ENCODE measurements around the gene CBARP.

The CBARP gene

GRCh38 chr19:1274852-1275259, 37.1 kb upstream of the CBARP start:
- H3K4me1 ChIP-seq (ENCODE audit: insufficient read depth, low read length), result peaks cover 13% of the 10 kb centered on the region
- peak overlapping the region; percentile 90 for H3K4me3 ChIP-seq (ENCODE audit: low read length)
- H3K9ac ChIP-seq (ENCODE audit: low read depth, low read length), result peak overlapping the region; percentile 100
- H3K9me3 ChIP-seq (ENCODE audit: insufficient read depth, low read depth, low read length), result no peaks in the 10 kb centered on the region
- 42% methylated on average over 44 of the region's 44 CpGs for WGBS
- no peaks in the 10 kb centered on the region for H3K27me3 ChIP-seq (ENCODE audit: insufficient read depth, low read length)
- peaks cover 65% of the 10 kb centered on the region for H3K36me3 ChIP-seq (ENCODE audit: insufficient read depth, low read length)
- H3K27ac ChIP-seq (ENCODE audit: low read depth, low read length), result peak overlapping the region; percentile 100

DNA sequence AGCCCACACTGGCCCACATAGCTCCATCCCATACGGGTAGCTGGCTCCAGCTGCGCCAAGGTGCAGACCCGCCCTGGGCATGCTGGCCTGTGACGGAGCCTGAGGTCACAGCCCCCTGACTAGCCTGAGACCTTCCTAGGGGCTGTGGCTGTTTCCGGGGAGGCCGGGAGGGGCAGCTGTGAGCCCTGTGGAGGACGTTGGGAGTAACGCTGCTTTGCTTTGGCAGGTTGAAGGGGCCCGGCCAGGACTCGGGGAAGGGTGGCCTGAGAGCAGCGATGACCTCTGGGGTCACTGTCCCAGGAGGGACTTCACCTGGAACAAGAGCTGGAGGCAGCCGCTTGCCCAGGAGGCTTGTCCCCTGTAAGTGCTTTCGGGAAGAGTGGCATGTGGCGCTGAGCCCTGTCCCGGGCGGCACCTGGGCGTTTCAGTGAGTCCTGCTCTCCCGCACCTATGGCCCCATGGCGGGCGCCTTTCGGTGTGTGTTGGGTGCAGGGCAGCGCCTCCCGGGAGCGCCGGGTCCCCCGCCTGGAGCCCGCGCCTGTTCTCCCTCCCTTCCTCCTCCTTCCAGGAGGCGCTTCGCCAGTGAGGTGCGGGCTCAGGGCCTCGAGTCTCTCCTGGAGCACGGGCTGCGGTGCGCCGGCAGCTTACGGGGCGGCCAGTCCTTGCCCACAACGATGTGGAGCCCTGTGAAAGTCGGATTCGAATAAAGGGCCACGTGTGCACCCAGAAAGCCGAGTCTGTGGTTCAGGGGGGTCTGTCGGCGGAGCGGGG, 36.5 kb upstream of the CBARP start:
- H3K4me1 ChIP-seq (ENCODE audit: insufficient read depth, low read length), result peaks cover 13% of the 10 kb centered on the region
- 87% methylated on average over 46 of the region's 46 CpGs for WGBS
- H3K9me3 ChIP-seq (ENCODE audit: insufficient read depth, low read depth, low read length), result no peaks in the 10 kb centered on the region
- H3K4me3 ChIP-seq (ENCODE audit: low read length), result peak overlapping the region; percentile 90
- peaks cover 61% of the 10 kb centered on the region for H3K36me3 ChIP-seq (ENCODE audit: insufficient read depth, low read length)
- H3K9ac ChIP-seq (ENCODE audit: low read depth, low read length), result peak overlapping the region; percentile 100
- peak overlapping the region; percentile 100 for H3K27ac ChIP-seq (ENCODE audit: low read depth, low read length)
- no peaks in the 10 kb centered on the region for H3K27me3 ChIP-seq (ENCODE audit: insufficient read depth, low read length)

DNA sequence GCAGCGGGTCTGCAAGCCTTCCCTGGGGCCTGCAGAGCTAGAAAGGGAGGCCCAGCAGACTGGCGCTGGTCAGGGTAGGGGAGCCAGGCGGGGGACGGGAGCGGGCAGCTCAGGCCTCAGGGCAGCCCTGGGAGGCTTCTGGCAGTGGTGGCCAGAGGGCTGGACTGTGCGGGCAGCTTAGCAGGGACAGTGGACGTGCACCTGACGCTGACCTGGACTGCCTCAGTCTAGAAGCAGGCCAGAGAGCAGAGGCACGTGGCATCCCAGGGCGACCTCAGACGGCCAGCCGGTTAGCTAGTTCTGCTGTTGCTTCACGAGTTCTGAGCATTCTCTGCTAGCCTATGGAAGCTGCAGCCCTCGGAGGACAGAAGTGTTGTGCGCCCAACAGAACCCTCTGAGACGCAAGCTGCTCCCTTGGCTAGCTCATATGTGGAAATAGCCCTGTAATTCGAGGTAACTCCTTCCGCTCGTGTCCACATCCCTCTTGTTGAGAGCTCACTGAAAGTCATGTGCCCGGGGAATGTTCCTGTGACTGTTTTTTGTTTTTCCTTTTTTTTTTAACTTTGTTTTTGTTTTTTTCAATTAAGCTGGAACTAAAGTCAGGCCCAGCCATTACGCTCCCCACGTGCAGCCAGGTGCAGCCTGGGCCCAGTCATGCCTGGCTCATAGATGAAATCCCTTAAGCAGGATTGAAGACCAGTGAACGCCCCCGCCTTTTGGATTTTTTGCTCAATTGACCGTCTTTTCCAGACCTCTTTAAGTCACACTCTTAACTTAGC, 35.6 kb upstream of the CBARP start:
- Histone ChIP-seq H3K9me3 (ENCODE audit: insufficient read depth, low read depth, low read length) (no peaks in the 10 kb centered on the region), H3K4me3 (ENCODE audit: low read length) (no peak overlapping the region), H3K36me3 (ENCODE audit: insufficient read depth, low read length) (peaks cover 55% of the 10 kb centered on the region), H3K27ac (ENCODE audit: low read depth, low read length) (peak overlapping the region; percentile 100), H3K4me1 (ENCODE audit: insufficient read depth, low read length) (peaks cover 18% of the 10 kb centered on the region), H3K27me3 (ENCODE audit: insufficient read depth, low read length) (no peaks in the 10 kb centered on the region), H3K9ac (ENCODE audit: low read depth, low read length) (peak overlapping the region; percentile 100)
- 94% methylated on average over 25 of the region's 25 CpGs for WGBS

DNA sequence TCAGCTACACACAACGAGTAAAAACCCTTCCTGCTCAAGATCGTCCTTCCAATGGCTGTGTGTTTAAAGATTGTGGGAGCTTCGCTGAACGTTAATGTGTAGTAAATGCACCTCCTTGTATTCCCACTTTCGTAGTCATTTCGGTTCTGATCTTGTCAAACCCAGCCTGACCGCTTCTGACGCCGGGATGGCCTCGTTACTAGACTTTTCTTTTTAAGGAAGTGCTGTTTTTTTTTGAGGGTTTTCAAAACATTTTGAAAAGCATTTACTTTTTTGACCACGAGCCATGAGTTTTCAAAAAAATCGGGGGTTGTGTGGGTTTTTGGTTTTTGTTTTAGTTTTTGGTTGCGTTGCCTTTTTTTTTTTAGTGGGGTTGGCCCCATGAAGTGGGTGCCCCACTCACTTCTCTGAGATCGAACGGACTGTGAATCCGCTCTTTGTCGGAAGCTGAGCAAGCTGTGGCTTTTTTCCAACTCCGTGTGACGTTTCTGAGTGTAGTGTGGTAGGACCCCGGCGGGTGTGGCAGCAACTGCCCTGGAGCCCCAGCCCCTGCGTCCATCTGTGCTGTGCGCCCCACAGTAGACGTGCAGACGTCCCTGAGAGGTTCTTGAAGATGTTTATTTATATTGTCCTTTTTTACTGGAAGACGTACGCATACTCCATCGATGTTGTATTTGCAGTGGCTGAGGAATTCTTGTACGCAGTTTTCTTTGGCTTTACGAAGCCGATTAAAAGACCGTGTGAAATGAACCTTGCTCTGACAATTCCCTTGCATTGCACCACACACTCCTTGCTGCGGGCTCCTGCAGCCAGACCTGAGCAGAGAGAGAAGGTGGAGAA, 34.8 kb upstream of the CBARP start:
- no peak overlapping the region for H3K4me3 ChIP-seq (ENCODE audit: low read length)
- 95% methylated on average over 33 of the region's 33 CpGs for WGBS
- H3K36me3 ChIP-seq (ENCODE audit: insufficient read depth, low read length), result peaks cover 55% of the 10 kb centered on the region
- no peaks in the 10 kb centered on the region for H3K9me3 ChIP-seq (ENCODE audit: insufficient read depth, low read depth, low read length)
- H3K27ac ChIP-seq (ENCODE audit: low read depth, low read length), result no peak overlapping the region; the same call in 1 of the 2 replicates
- peaks cover 25% of the 10 kb centered on the region for H3K4me1 ChIP-seq (ENCODE audit: insufficient read depth, low read length)
- peaks cover 4% of the 10 kb centered on the region; the same call in 1 of the 2 replicates for H3K27me3 ChIP-seq (ENCODE audit: insufficient read depth, low read length)
- H3K9ac ChIP-seq (ENCODE audit: low read depth, low read length), result 0 out of 2 replicates have a peak overlapping the region, but pooled peaks have one; percentile 16

- Histone ChIP-seq H3K27ac (ENCODE audit: low read depth, low read length) (peak overlapping the region; percentile 26; the same call in 1 of the 2 replicates), H3K4me1 (ENCODE audit: insufficient read depth, low read length) (peaks cover 25% of the 10 kb centered on the region), H3K27me3 (ENCODE audit: insufficient read depth, low read length) (peaks cover 10% of the 10 kb centered on the region), H3K9ac (ENCODE audit: low read depth, low read length) (no peak overlapping the region), H3K9me3 (ENCODE audit: insufficient read depth, low read depth, low read length) (no peaks in the 10 kb centered on the region), H3K36me3 (ENCODE audit: insufficient read depth, low read length) (peaks cover 48% of the 10 kb centered on the region), H3K4me3 (ENCODE audit: low read length) (no peak overlapping the region)
- 95% methylated on average over 37 of the region's 37 CpGs for WGBS
Observed at GRCh38 chr19:1271528-1272422, 34.0 kb upstream of the CBARP start.

DNA sequence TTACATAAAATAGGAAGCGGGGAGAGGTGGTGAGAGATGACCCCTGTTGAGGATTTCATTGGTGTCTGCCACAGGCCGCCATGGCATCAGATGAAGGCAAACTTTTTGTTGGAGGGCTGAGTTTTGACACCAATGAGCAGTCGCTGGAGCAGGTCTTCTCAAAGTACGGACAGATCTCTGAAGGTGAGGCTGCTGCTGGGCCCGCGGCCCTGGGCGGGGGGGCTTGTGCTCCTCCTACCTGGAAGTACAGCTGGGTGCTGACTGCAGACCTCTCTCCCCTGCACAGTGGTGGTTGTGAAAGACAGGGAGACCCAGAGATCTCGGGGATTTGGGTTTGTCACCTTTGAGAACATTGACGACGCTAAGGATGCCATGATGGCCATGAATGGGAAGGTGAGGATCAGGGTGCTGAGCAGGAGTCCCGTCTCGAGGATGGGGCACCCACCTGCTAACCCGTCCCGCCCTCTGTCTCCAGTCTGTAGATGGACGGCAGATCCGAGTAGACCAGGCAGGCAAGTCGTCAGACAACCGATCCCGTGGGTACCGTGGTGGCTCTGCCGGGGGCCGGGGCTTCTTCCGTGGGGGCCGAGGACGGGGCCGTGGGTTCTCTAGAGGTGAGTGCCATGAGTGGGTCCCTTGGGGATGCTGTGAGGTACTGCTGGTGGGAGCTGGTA, 33.2 kb upstream of the CBARP start:
- Histone ChIP-seq H3K4me3 (ENCODE audit: low read length) (no peak overlapping the region), H3K9me3 (ENCODE audit: insufficient read depth, low read depth, low read length) (no peaks in the 10 kb centered on the region), H3K36me3 (ENCODE audit: insufficient read depth, low read length) (peaks cover 48% of the 10 kb centered on the region), H3K4me1 (ENCODE audit: insufficient read depth, low read length) (peaks cover 22% of the 10 kb centered on the region), H3K9ac (ENCODE audit: low read depth, low read length) (peak overlapping the region; percentile 96; the same call in 1 of the 2 replicates), H3K27ac (ENCODE audit: low read depth, low read length) (peak overlapping the region; percentile 89), H3K27me3 (ENCODE audit: insufficient read depth, low read length) (peaks cover 10% of the 10 kb centered on the region)
- 93% methylated on average over 26 of the region's 26 CpGs for WGBS

GRCh38 chr19:1270213-1270853, 32.5 kb upstream of the CBARP start:
- Histone ChIP-seq H3K4me3 (ENCODE audit: low read length) (peak overlapping the region; percentile 76), H3K9me3 (ENCODE audit: insufficient read depth, low read depth, low read length) (no peaks in the 10 kb centered on the region), H3K27me3 (ENCODE audit: insufficient read depth, low read length) (peaks cover 10% of the 10 kb centered on the region), H3K36me3 (ENCODE audit: insufficient read depth, low read length) (peaks cover 48% of the 10 kb centered on the region), H3K4me1 (ENCODE audit: insufficient read depth, low read length) (peaks cover 22% of the 10 kb centered on the region), H3K9ac (ENCODE audit: low read depth, low read length) (peak overlapping the region; percentile 96), H3K27ac (ENCODE audit: low read depth, low read length) (peak overlapping the region; percentile 89)
- 57% methylated on average over 7 of the region's 8 CpGs for WGBS

GRCh38 chr19:1269478-1270212, 31.8 kb upstream of the CBARP start:
- Histone ChIP-seq H3K9ac (ENCODE audit: low read depth, low read length) (peak overlapping the region; percentile 96), H3K4me1 (ENCODE audit: insufficient read depth, low read length) (peaks cover 28% of the 10 kb centered on the region), H3K36me3 (ENCODE audit: insufficient read depth, low read length) (peaks cover 44% of the 10 kb centered on the region), H3K9me3 (ENCODE audit: insufficient read depth, low read depth, low read length) (no peaks in the 10 kb centered on the region), H3K27me3 (ENCODE audit: insufficient read depth, low read length) (peaks cover 10% of the 10 kb centered on the region), H3K4me3 (ENCODE audit: low read length) (peak overlapping the region; percentile 76), H3K27ac (ENCODE audit: low read depth, low read length) (peak overlapping the region; percentile 89)
- 1% methylated on average over 64 of the region's 64 CpGs for WGBS

- under 1% methylated on average over 50 of the region's 50 CpGs for WGBS
- H3K4me1 ChIP-seq (ENCODE audit: insufficient read depth, low read length), result peaks cover 32% of the 10 kb centered on the region
- H3K9me3 ChIP-seq (ENCODE audit: insufficient read depth, low read depth, low read length), result no peaks in the 10 kb centered on the region
- H3K36me3 ChIP-seq (ENCODE audit: insufficient read depth, low read length), result peaks cover 43% of the 10 kb centered on the region
- peak within 1 kb of the TSS; percentile 96 for H3K9ac ChIP-seq (ENCODE audit: low read depth, low read length)
- peak within 1 kb of the TSS; percentile 76 for H3K4me3 ChIP-seq (ENCODE audit: low read length)
- H3K27me3 ChIP-seq (ENCODE audit: insufficient read depth, low read length), result peaks cover 10% of the 10 kb centered on the region
- peak within 1 kb of the TSS; percentile 89 for H3K27ac ChIP-seq (ENCODE audit: low read depth, low read length)
Observed at GRCh38 chr19:1269065-1269477, 31.3 kb upstream of the CBARP start, which contains the start of gene CIRBP. Gene CIRBP (plus strand): TSS chr19:1269332. CDS start chr19:1270934, 1,602 bp downstream.

All from HUES64 (cell line).